MM.1S (cell line): ENCODE data around the gene WDR45.
A peak's percentile ranks its signal among the peaks of the same experiment; 100 is the strongest.

ENCODE experiments used
- DNase-seq: peaks from one replicate; pipeline ENCODE4 v3.0.0-alpha.2; 2015
- H2AFZ ChIP-seq: fragments of 300-600 bp; sonication (generic); 2 replicates; pipeline ENCODE4 v1.6.0; 2016; ENCODE audit warnings: antibody characterized with exemption, low read length
- H3F3A ChIP-seq: fragments of 300-600 bp; sonication (generic); 2 replicates; pipeline ENCODE4 v1.6.1; 2016; ENCODE audit warnings: mild to moderate bottlenecking, antibody characterized with exemption, low read length, moderate library complexity, mixed read lengths; ENCODE audit not compliant: insufficient read depth
- H3K27ac ChIP-seq: fragments of 300-600 bp; sonication (generic); 2 replicates; pipeline ENCODE4 v1.5.1; 2016; ENCODE audit warnings: mild to moderate bottlenecking, low read length
- H3K27me3 ChIP-seq: fragments of 300-600 bp; sonication (generic); replicated peaks from 2 replicates; pipeline ENCODE4 v1.6.0; 2016; ENCODE audit warnings: low read length; ENCODE audit not compliant: insufficient read depth
- H3K36me3 ChIP-seq: fragments of 300-600 bp; sonication (generic); replicated peaks from 2 replicates; pipeline ENCODE4 v1.6.1; 2016; ENCODE audit warnings: mild to moderate bottlenecking, low read length, mixed read lengths; ENCODE audit not compliant: insufficient read depth
- H3K4me1 ChIP-seq: fragments of 300-600 bp; sonication (generic); 2 replicates; pipeline ENCODE4 v1.6.1; 2016; ENCODE audit warnings: low read length, mixed read lengths
- H3K4me2 ChIP-seq: fragments of 300-600 bp; sonication (generic); 2 replicates; pipeline ENCODE4 v1.6.0; 2016; ENCODE audit warnings: low read depth, low read length
- H3K4me3 ChIP-seq: fragments of 300-600 bp; sonication (generic); 2 replicates; pipeline ENCODE4 v1.5.1; 2016; ENCODE audit warnings: low read length, mixed read lengths
- H3K79me2 ChIP-seq: fragments of 300-600 bp; sonication (generic); 2 replicates; pipeline ENCODE4 v1.6.1; 2016; ENCODE audit warnings: mixed run types, low read length, mixed read lengths
- H3K9ac ChIP-seq: fragments of 300-600 bp; sonication (generic); 2 replicates; pipeline ENCODE4 v1.6.1; 2016; ENCODE audit warnings: low read length, mixed read lengths
- H3K9me2 ChIP-seq: fragments of 300-600 bp; sonication (generic); replicated peaks from 2 replicates; pipeline ENCODE4 v1.6.1; 2016; ENCODE audit warnings: mild to moderate bottlenecking, low read length, mixed read lengths; ENCODE audit not compliant: insufficient read depth
- H3K9me3 ChIP-seq: fragments of 300-600 bp; sonication (generic); replicated peaks from 2 replicates; pipeline ENCODE4 v1.6.1; 2016; ENCODE audit warnings: mild to moderate bottlenecking, low read length, mixed read lengths; ENCODE audit not compliant: insufficient read depth
- H4K20me1 ChIP-seq: fragments of 300-600 bp; sonication (generic); 2 replicates; pipeline ENCODE4 v1.6.1; 2016; ENCODE audit warnings: mild to moderate bottlenecking, low read length, moderate library complexity, mixed read lengths; ENCODE audit not compliant: insufficient read depth
- EZH2 ChIP-seq: fragments of 300-600 bp; sonication (generic); optimal IDR thresholded peaks from 2 replicates; pipeline ENCODE3; 2017; ENCODE audit warnings: low read depth, mild to moderate bottlenecking, antibody characterized with exemption, low read length, mixed read lengths
- EZH2phosphoT487 ChIP-seq: fragments of 300-600 bp; sonication (generic); IDR thresholded peaks from 2 replicates; pipeline ENCODE4 v1.6.1; 2018; ENCODE audit warnings: antibody characterized with exemption, low read length
- TF ChIP-seq, protein P1 (sequence below): fragments of 300-600 bp; sonication (generic); IDR thresholded peaks from 2 replicates; pipeline ENCODE4 v1.5.1; 2016; ENCODE audit warnings: antibody characterized with exemption, low read length, mixed read lengths

The WDR45 gene

DNA sequence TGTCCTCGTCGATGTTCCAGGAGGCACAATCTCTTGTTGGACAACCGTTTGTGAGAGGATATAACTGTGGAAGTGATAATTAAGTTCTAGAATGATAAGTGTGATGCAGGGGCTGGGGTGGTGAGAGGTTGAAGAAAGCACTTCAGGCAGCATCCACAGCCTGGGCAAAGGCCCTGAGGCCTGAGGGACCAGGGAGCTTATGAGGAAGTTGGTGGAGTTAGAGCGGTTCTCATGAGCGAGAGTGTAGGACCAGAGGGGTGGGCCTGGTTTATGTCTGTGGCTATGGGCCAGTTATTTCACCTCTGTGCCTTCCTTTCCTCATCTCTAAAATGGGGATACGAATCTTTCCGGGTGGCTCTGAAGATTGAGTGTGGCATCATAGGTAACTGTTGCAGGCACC is 18.2 kb downstream of the WDR45 start:
- H3K79me2 ChIP-seq, result peaks cover 14% of the 10 kb centered on the region
- H3K27me3 ChIP-seq, result no peaks in the 10 kb centered on the region

DNA sequence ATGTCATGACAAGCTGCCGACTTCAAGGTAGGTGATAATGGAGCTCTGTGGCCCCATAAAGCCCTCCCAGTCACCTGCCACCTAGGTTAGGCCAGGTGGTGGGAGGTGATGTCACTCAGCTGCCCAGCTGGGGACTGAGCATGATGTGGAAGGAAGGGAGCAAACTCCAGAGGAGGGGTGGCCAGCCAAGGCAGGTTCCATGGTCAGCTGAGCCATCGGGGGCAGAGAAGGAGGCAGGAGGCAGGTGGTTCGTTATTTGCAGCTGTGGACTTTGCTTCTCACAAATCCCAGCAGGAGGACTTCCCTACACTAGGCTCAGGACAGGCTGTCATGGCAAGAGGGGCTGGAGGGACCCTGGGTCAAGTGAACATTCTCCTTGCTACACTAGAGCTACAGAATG is 18.8 kb downstream of the WDR45 start:
- Histone ChIP-seq H3K4me2 (no peak overlapping the region), H3K27ac (no peak overlapping the region), H3K79me2 (peaks cover 14% of the 10 kb centered on the region), H3K27me3 (no peaks in the 10 kb centered on the region), H3K9me2 (no peaks in the 10 kb centered on the region), H4K20me1 (no peaks in the 10 kb centered on the region), H2AFZ (no peak overlapping the region), H3K9ac (no peak overlapping the region), H3K36me3 (no peaks in the 10 kb centered on the region), H3K9me3 (no peaks in the 10 kb centered on the region), H3K4me3 (no peak overlapping the region), H3F3A (no peaks in the 10 kb centered on the region), H3K4me1 (no peaks in the 10 kb centered on the region)
- TF ChIP-seq, protein P1, sequence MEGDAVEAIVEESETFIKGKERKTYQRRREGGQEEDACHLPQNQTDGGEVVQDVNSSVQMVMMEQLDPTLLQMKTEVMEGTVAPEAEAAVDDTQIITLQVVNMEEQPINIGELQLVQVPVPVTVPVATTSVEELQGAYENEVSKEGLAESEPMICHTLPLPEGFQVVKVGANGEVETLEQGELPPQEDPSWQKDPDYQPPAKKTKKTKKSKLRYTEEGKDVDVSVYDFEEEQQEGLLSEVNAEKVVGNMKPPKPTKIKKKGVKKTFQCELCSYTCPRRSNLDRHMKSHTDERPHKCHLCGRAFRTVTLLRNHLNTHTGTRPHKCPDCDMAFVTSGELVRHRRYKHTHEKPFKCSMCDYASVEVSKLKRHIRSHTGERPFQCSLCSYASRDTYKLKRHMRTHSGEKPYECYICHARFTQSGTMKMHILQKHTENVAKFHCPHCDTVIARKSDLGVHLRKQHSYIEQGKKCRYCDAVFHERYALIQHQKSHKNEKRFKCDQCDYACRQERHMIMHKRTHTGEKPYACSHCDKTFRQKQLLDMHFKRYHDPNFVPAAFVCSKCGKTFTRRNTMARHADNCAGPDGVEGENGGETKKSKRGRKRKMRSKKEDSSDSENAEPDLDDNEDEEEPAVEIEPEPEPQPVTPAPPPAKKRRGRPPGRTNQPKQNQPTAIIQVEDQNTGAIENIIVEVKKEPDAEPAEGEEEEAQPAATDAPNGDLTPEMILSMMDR, result no peak
- no peak for TF ChIP-seq EZH2phosphoT487
- no peak for TF ChIP-seq EZH2
- no peak for DNase-seq

More for the DNA sequence above, 18.2 kb downstream of the WDR45 start:
- no peak for DNase-seq
- no peak overlapping the region for H3K4me3 ChIP-seq
- H3K4me1 ChIP-seq, result no peaks in the 10 kb centered on the region
- no peaks in the 10 kb centered on the region for H3K36me3 ChIP-seq
- no peaks in the 10 kb centered on the region for H4K20me1 ChIP-seq
- no peak overlapping the region for H3K4me2 ChIP-seq
- no peak overlapping the region for H2AFZ ChIP-seq
- no peak overlapping the region for H3K9ac ChIP-seq
- H3K9me3 ChIP-seq, result no peaks in the 10 kb centered on the region
- no peaks in the 10 kb centered on the region for H3K9me2 ChIP-seq
- TF ChIP-seq EZH2phosphoT487 (no peak), EZH2 (no peak)
- TF ChIP-seq, protein P1, result no peak
- H3K27ac ChIP-seq, result no peak overlapping the region
- H3F3A ChIP-seq, result no peaks in the 10 kb centered on the region

DNA sequence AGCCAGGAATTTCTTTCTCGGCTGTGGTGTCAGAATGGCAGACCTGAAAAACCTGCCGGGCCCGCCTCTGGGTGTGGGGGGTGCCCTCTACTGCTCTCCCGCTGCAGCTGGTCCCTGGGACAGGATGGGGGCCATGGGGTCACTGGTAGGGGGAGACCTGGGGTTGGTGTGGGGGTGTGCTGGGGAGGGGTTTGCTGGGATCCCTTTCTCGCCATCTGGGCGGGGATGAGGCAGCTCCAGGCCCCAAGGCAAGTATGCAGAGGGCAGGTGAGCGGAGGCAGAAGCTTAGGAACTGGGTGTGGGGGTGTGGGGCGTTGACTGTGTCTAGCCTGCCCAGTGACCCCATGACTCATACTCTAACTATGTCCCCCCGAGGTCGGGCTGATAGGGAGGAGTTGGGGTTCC is 20.0 kb downstream of the WDR45 start:
- DNase-seq, result no peak
- TF ChIP-seq EZH2phosphoT487 (no peak), EZH2 (no peak)
- TF ChIP-seq, protein P1, result no peak
- Histone ChIP-seq H3K9me2 (no peaks in the 10 kb centered on the region), H3K27me3 (no peaks in the 10 kb centered on the region), H4K20me1 (no peaks in the 10 kb centered on the region), H3K9me3 (no peaks in the 10 kb centered on the region), H3K4me3 (peak overlapping the region; percentile 74), H3F3A (no peaks in the 10 kb centered on the region), H3K4me2 (peak overlapping the region; percentile 73; the same call in 1 of the 2 replicates), H3K79me2 (peaks cover 14% of the 10 kb centered on the region), H3K27ac (peak overlapping the region; percentile 44; the same call in 1 of the 2 replicates), H2AFZ (no peak overlapping the region), H3K9ac (peak overlapping the region; percentile 65; the same call in 1 of the 2 replicates), H3K4me1 (no peaks in the 10 kb centered on the region), H3K36me3 (no peaks in the 10 kb centered on the region)
